Measurements from ENCODE around the gene MRPL49. TPM values are rescaled to one million over a fixed set of nuclear protein-coding genes. Genes with fewer than 3 reads are reported as not detected.

The MRPL49 gene
- total and polyA plus RNA-seq, 2 donors (not counting 3 experiments of a cell fraction or from before 2014, with no cell fraction given): 49.7 to 90.4 TPM

DNA sequence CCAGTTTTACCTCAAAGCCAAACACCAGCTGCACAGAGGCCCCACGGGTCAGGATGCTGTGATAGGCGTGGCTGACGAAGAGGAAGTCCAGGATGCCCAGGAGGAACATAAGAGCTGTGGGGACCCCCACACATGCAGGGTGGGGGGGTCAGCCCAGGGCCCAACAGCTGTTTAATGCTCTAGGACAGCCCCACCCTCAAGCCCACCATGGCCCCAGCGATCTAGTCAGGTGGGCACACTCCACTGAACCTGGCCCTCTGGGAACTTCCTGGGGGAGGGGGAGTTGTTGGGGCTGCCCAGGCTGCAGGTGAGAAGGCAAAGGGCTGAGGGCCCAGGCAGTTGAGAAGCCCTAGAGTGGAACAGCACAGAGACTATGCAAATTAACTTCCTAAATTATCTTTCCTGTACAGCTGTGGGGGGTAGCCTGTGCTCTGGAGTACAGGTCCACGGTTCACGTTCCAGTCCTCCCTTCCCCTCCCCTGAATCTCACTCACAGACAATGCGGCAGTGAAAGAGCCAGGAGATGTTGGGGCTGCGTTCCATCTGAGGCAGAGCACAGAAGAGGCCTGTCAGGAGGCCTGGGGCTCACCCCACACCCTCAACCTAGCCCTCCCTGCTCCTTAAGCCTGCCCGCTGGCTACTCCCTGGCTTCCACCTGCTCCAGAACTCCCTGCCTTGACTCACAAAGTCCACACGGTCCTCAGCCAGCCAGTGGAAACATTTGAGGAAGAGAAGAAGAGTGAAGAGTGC lies 10.3 kb downstream of the MRPL49 start:
- Histone ChIP-seq H3K4me2 (ENCODE audit: insufficient read depth, low read length) (no peak overlapping the region), H3K9ac (replicated peaks; ENCODE audit: extremely low read depth, insufficient read depth, low read length) (no peak overlapping the region), H3K4me3 (replicated peaks in 1 of 3; ENCODE audit: insufficient read depth in 1 of 3, low read depth in 1 of 3, low read length in 3 of 3) (no peak overlapping the region), H2AFZ (ENCODE audit: low read depth, low read length) (no peak overlapping the region), H3K27me3 (ENCODE audit: control insufficient read depth in 2 of 2, insufficient read depth in 2 of 2, low read length in 2 of 2) (no peaks in the 10 kb centered on the region), H3K4me1 (ENCODE audit: control insufficient read depth, extremely low read depth, insufficient read depth, low read length) (peaks cover 12% of the 10 kb centered on the region), H3K36me3 (ENCODE audit: control insufficient read depth in 2 of 2, extremely low read depth in 1 of 2, insufficient read depth in 2 of 2, low read length in 2 of 2) (peaks cover 7 to 42% of the 10 kb centered on the region in 2 experiments), H4K20me1 (replicated peaks; ENCODE audit: control insufficient read depth, extremely low read depth, insufficient read depth, low read length) (no peaks in the 10 kb centered on the region), H3K9me1 (replicated peaks; ENCODE audit: control insufficient read depth, extremely low read depth, insufficient read depth, low read length) (no peaks in the 10 kb centered on the region), H3K79me2 (ENCODE audit: control insufficient read depth, insufficient read depth, low read length) (peaks cover 14% of the 10 kb centered on the region), H3K9me3 (replicated peaks; ENCODE audit: control insufficient read depth, insufficient read depth, low read length) (no peaks in the 10 kb centered on the region), H3K27ac (ENCODE audit: insufficient read depth, low read depth, low read length) (no peak overlapping the region)
- DNase-seq (ENCODE audit: low read depth, low spot score): no peak
- ChIA-PET CTCF (interaction anchor here (1.1 to 4.0 kb wide), 4 partner anchors 15 to 197 kb away, joined by 3 to 27 read pairs (median 6); partner anchors contain the start of genes CAPN1 and ZNHIT2), POLR2A (no interaction called here)
- TF ChIP-seq POLR2A (IDR thresholded peaks at IDR 0.05; ENCODE audit: low read depth, low read length): no peak
- no peak for TF ChIP-seq GATA2 (IDR thresholded peaks at IDR 0.05; ENCODE audit: insufficient read depth, insufficient read length, low read depth, low read length)
- dilution Hi-C loops (cut with MboI; ENCODE audit: extremely low pct_ligation_motif_present, low sequenced_read_pairs) (no loop called here), intact Hi-C loops (cut with micrococcal nuclease) (no loop called here)
- FAIRE-seq: no peak
- no TSS peak for BruUV-seq (replicated peaks)

DNA sequence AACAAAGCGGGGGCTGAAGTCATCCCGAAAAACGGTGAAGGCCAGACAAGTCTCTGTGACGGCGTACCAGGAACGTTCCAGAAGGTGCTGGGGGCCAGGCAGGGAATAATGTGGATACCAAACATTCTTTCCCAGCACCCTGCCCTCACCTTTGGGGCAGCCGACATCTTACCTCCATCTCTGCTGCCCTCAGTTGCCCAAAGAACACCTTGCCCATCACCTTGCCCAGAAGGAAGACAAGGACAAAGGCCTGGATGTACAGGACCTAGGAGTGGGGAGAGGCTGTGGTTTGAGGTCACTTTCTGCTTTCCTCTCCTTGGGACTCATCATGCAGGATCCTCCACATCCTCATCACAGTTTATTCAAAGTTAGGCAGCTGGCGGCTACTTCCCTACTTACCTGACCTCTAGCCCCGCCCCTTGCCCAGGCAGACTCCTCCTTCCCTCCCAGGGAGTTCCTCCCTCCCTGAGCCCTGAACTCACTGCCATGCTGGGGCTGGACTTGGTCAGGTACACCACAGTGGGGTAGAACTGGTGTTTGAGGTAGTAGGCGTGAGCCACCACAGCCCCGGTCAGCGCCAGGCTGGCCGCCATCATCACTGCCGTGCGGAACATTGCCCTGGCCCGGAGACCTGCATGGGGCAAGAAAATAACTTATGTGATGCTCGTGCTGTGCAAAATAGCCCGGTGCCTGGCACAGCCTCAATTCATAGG lies 11.0 kb downstream of the MRPL49 start:
- Histone ChIP-seq H3K4me1 (ENCODE audit: control insufficient read depth, extremely low read depth, insufficient read depth, low read length) (peaks cover 12% of the 10 kb centered on the region), H2AFZ (ENCODE audit: low read depth, low read length) (no peak overlapping the region), H3K9ac (replicated peaks; ENCODE audit: extremely low read depth, insufficient read depth, low read length) (peak overlapping the region; percentile 92), H3K4me2 (ENCODE audit: insufficient read depth, low read length) (peak overlapping the region; percentile 62), H3K9me3 (replicated peaks; ENCODE audit: control insufficient read depth, insufficient read depth, low read length) (no peaks in the 10 kb centered on the region), H3K9me1 (replicated peaks; ENCODE audit: control insufficient read depth, extremely low read depth, insufficient read depth, low read length) (no peaks in the 10 kb centered on the region), H3K79me2 (ENCODE audit: control insufficient read depth, insufficient read depth, low read length) (peaks cover 14% of the 10 kb centered on the region), H3K27ac (ENCODE audit: insufficient read depth, low read depth, low read length) (no peak overlapping the region), H3K27me3 (ENCODE audit: control insufficient read depth in 2 of 2, insufficient read depth in 2 of 2, low read length in 2 of 2) (no peaks in the 10 kb centered on the region), H3K36me3 (ENCODE audit: control insufficient read depth in 2 of 2, extremely low read depth in 1 of 2, insufficient read depth in 2 of 2, low read length in 2 of 2) (peaks cover 5 to 36% of the 10 kb centered on the region in 2 experiments), H3K4me3 (replicated peaks in 1 of 3; ENCODE audit: insufficient read depth in 1 of 3, low read depth in 1 of 3, low read length in 3 of 3) (peak overlapping the region; percentile 51 to 62 (median 52)), H4K20me1 (replicated peaks; ENCODE audit: control insufficient read depth, extremely low read depth, insufficient read depth, low read length) (no peaks in the 10 kb centered on the region)
- dilution Hi-C loops (cut with MboI; ENCODE audit: extremely low pct_ligation_motif_present, low sequenced_read_pairs): no loop called here
- peak; percentile 26 for FAIRE-seq
- intact Hi-C loops (cut with micrococcal nuclease): no loop called here
- TF ChIP-seq POLR2AphosphoS5 (IDR thresholded peaks at IDR 0.05; ENCODE audit: insufficient read depth, low read depth, low read length) (no peak), FOS (IDR thresholded peaks at IDR 0.05; ENCODE audit: borderline replicate concordance, insufficient read depth, low read length) (no peak), POLR2A (IDR thresholded peaks at IDR 0.05; ENCODE audit: low read depth, low read length) (no peak), EZH2 (IDR thresholded peaks at IDR 0.05; ENCODE audit: borderline replicate concordance, low read depth, low read length, severe bottlenecking) (no peak), MYC (IDR thresholded peaks at IDR 0.05; ENCODE audit: low read depth, low read length) (no peak), GATA2 (IDR thresholded peaks at IDR 0.05; ENCODE audit: insufficient read depth, insufficient read length, low read depth, low read length) (no peak)
- TF ChIP-seq, protein P1, sequence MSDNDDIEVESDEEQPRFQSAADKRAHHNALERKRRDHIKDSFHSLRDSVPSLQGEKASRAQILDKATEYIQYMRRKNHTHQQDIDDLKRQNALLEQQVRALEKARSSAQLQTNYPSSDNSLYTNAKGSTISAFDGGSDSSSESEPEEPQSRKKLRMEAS (IDR thresholded peaks at IDR 0.05; ENCODE audit: insufficient read depth, insufficient read length): no peak
- DNase-seq (ENCODE audit: low read depth, low spot score): peak; percentile 19
- ChIA-PET CTCF (interaction anchor here (4.0 kb wide), 1 partner anchor 48 kb away, joined by 27 read pairs; the partner anchor contains the start of gene CAPN1), POLR2A (no interaction called here)
- no TSS peak for BruUV-seq (replicated peaks)
